GF-D8 (cell line): ENCODE results near the gene RAB33B.
"Not testable (repeated sequence)": the region's sequence is repeated elsewhere in the genome, so short reads cannot be mapped to it uniquely, and the experiment has no call there.

Experiments used
- DNase-seq: peaks from one replicate; lab custom pipeline; 2025; lab: John Stamatoyannopoulos, UW

The RAB33B gene

DNA sequence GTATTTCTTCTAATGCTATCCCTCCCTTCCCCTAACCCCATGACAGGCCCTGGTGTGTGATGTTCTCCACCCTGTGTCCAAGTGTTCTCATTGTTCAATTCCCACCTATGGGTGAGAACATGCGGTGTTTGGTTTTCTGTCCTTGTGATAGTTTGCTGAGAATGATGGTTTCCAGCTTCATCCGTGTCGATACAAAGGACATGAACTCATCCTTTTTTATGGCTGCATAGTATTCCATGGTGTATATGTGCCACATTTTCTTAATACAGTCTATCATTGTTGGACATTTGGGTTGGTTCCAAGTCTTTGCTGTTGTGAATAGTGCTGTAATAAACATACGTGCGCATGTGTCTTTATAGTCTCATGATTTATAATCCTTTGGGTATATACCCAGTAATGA is 10.6 kb downstream of the RAB33B start:
- not testable (repeated sequence) for DNase-seq

DNA sequence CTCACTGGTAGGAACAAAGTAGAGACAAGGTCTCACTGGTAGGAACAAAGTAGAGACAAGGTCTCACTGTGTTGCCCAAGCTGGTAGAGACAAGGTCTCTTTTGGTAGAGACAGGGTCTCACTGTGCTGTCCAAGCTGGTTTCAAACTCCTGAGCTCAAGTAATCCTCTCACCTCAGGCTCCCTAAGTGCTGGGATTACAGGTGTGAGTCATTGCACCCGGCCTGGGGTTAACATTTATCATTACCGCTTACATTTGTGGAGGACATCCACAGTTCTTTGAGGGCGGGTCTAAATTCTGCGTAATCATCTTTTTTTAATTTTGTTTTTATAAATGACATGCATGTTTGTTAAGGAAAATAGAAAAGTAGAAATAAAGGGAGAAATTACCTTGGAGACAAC is 12.0 kb downstream of the RAB33B start:
- DNase-seq: no peak

DNA sequence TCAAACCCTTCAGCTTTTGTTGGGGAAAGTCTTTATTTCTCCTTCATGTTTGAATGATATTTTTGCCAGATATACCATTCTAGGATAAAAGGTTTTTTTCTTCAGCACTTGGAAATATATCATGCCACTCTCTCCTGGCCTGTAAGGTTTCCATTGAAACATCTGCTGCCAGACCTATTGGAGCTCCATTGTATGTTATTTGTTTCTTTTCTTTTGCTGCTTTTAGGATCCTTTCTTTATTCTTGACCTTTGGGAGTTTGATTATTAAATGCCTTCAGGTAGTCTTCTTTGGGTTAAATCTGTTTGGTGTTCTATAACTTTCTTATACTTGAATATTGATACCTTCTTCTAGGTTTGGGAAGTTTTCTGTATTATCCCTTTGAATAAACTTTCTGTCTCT is 14.8 kb downstream of the RAB33B start:
- DNase-seq: not testable (repeated sequence)

DNA sequence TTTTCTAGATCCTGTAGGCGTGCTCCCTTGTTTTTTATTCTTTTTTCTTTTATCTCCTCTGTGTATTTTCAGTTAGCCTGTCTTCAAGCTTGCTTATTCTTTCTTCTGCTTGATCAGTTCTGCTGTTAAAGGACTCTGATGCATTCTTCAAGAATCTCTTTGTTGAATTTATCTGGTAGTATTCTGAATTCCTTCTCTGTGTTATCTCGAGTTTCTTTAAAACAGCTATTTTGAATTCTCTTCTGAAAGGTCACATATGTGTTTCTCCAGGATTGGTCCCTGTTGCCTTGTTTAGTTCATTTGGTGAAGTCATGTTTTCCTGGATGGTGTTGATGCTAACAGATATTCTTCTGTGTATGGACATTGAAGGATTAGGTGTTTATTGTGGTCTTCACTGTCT is 15.3 kb downstream of the RAB33B start:
- no peak for DNase-seq

DNA sequence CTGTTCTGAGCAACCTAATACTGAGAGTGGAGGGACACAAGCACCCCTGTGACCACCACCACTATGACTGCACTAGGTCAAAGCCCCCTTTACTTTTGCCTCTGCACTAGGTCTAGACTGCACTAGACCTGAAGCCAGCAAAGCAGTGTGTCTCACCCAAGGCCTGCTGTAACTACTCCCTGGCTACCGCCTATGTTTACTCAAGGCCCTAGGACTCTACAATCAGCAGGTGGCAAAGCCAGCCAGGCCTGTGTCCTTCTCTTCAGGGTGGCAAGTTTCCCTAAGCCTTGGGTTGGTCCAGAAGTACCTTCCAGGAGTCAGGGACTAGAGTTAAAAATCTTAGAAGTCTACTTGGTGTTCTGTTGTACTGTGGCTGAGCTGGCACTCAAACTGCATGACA is 15.9 kb downstream of the RAB33B start:
- DNase-seq: no peak

DNA sequence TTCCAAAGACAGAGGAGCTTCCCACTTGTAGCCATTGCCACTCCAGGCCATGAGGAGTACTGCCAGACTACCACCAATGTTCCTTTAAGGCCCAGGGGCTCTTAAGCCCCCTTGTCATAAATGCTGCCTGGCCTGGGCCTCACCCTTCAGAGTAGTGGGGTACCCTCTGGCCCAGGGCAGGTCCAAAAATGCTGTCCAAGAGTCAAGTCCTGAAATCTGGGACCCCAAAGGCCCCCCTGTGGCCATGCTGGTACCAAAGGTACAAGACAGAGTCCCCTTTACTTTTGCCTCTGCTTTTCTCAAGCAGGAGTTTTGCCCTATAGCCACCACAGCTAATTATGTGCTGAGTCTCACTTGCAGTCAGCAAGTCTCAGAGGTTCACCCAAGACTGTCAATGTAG is 16.4 kb downstream of the RAB33B start:
- no peak for DNase-seq

DNA sequence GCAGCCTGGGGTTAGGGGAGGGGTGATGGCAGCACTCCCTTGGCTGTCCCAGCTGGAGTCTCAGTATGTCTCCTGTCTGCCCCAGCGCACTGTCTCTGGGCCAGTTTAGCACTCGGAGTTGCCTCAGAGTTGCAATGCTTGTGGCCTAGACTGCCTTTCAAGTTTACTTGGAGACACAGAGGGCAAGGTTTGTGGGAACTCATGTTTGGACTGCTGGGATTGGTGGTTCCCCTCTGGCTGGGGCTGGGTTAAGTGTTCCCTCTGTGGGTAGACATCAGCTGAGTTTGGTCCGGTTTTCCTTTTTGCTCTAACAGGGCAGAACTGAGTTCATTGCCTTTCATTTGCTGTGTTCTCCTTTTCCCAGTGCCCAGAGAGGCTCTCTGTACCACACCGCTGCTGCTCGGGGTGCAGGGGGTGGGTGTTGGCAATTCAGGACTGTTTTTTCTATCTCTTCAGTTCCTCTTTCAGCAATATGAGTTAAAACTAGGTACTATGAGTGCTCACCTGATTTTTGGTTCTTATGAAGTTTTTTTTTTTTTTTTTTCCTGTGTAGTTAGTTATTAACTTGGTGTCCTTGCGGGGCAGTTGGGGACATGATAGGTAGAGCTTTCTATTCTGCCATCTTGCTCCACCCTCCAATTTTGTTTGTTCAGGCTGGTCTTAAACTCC is 17.2 kb downstream of the RAB33B start:
- no peak for DNase-seq

DNA sequence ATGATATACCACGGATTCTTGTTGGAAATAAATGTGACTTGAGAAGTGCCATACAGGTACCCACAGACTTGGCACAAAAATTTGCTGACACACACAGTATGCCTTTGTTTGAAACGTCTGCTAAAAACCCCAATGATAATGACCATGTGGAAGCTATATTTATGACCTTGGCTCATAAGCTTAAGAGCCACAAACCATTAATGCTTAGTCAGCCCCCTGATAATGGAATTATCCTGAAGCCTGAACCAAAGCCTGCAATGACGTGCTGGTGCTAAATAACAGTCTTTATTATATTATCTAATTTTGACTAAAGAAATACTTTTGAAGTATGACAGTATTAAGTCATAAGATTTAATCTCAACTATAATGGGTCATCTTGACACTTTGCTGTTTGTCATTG is 18.9 kb downstream of the RAB33B start:
- DNase-seq: no peak

DNA sequence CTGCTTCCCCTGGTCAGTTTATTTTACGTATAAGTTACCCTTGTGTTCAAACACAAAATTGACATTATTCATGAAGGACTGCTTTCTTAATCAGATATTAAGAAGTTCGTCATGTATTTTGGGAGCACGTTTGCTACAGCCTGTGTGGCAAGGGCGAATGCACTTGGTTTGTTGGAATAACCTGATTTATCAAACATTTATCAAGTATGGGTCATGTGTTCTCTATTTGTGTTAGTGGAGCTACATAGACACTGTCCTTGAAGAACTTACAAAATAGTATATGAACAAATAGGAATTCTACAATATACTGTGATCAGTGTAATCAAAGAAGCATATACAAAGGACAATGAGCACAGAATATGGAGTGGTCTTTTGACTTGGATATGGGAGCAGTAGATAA is 22.4 kb downstream of the RAB33B start:
- DNase-seq: no peak

DNA sequence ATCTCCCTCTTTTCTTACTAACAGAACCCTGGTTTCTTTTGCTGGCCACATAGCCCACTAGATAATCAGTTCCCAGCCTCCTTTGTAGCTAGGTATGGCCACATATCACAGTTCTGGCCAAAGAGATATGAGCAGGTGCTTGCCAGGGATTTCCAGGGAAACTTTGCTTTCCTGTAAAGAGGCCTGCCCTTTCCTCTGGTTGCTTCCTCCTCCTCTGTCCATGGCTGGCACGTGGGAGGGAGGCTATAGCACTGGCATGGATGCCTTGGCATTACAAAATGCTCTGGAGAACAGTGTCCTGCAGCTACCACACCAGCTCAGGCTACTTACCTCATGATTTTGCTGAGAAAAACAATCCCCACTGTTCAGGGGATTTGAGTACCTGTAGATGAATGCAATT is 27.5 kb downstream of the RAB33B start:
- DNase-seq: no peak

DNA sequence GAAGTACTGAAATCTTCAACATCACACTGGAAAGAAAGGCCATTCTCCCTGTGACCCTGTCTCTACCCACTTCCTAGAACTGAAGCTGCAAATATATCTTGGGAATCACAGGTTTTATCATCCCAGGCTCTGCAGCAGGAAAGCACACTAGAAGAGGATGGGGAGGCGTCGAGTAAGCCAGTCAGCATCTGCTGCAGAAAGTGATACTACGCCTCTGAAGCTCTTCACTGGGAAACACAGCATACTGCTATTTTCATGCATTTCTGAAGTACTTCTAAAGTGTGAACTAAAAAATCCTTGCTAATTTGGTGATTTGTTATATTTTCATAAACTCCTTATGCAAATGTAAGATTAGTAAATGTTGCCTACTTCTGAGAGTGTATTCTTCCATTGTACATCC is 29.1 kb downstream of the RAB33B start:
- DNase-seq: no peak

DNA sequence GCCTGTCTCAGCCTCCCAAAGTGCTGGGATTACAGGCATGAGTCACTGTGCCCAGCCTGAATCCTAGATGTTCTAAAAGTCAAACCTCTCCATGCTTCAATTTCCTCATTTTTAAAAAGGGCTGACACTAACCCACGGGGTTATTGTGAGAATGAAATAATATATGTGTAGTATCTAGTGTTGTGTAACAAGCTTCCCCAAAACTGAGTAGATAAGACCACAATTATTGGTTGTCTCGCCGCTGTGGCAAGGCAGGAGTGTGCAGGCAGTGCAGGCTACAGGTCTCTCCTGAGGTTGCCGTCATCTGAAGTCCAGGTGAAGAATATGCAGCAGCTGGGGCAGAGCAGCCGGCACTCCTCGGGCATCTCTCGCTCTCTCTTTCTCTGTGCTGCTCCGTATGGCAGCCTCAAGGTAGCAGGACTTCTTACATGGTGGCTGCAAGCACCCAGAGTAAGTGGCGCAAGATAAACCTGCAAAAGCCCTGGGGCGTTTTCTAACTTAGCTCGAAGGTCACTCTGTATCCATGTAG is 30.9 kb downstream of the RAB33B start:
- peak; percentile 33 for DNase-seq

DNA sequence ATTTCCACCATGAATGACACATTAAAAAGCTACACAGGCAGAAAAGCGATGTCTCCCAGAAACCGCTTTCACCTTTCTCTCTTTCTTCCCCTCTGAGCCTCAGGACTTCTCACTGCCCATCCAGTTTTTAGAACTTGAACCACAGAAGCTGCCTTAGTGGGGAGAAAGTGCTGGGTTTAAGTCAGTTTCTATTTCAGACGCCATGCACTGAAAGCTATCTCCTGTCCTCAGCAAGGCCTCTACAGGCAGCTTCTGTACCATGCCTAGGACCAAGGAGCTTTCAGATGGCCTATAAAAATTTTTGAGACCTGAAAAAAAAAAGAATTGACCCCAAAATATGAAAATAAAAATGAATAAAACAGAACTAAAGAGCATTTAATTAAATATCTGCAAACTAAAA is 34.5 kb downstream of the RAB33B start:
- DNase-seq: no peak

DNA sequence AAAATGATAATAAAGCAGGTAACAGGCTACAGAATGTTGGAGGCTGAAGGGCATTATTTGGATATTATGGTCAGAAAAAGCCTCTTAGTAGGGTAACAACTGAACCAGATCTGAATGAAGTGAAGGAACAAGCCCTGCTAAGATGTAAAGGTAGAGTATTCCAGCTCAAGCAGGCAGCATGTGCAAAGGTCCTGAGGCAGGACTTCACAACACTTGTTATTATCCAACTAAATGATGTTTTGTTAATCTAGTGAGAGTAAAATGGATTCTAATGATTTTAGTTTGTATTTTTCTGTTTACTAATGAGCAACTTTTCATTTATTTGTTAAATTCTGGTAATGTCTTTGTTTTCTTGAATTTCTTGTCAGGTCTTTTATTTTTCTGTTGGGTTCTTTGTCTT is 35.7 kb downstream of the RAB33B start:
- DNase-seq: no peak

DNA sequence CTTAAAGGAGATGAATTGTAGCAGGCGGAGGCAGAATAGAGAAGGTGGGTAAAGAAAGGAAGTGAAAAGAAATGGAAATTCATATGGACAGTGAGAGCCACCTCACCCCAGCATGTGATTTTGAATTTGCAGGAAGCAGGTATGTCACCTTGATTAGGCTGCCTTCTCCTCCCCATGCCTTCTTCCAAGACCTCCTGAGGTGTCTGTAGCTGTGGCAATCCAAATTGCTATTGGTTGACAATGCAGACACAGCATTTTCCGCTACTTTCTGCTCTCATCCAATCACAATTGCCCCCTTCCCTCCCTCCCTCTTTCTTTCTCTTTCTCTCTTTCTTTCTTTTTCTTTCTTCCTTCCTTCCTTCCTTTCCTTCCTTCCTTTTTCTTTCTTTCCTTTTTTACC is 38.5 kb downstream of the RAB33B start:
- no peak for DNase-seq

DNA sequence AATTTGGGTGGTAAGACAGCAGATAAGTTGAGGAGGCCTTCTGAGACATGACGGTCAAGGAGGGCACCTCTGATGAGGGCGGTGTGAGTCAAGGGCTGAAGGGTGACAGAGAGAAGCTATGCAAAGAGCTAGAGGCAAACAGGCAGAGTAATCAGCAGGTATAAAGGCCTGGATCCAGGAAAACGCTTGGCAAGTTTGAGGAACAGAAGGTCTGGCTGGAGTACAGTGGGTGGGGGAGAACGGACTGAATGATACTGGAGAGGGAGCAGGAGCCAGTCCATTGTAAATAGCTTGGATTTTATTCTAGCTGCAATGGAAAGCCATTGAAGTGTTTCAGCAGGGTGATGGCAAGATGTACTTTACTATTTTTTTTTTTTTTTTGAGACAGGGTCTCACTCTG is 39.3 kb downstream of the RAB33B start:
- no peak for DNase-seq

DNA sequence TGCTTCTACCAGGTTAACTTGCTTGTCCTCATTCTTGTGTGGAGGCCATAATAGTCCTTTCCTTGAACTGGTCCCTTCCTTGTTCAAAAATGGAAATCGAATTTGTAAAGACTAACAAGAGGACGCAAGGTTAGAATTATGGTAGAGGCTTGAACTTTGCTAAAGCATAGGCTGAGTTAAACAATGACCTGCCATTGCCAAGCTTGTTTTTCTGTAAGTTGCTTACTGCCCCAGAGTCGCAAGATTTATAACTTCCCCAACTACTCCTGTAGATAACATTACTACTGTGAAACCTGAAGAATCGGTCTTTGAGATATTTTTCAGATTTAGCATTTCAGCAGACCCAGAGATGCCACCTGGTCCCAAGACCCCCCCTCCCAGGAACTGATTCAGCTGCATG is 45.3 kb downstream of the RAB33B start:
- no peak for DNase-seq

DNA sequence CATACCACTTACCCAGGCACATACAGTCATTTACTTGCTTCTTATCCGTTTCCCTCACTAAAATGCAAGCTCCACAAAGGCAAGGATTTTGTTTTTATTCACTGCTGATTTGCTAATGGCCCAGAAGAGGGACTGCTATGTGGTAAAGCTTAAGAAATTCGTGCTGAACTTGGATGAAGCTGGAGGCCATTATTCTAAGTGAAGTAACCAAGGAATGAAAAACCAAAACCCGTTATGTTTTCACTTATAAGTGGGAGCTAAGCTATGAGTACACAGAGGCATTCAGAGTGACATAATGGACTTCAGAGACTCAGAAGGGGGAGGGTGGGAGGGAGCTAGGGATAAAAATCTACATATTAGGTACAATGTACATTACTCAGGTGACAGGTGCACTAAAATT is 47.2 kb downstream of the RAB33B start:
- DNase-seq: no peak

DNA sequence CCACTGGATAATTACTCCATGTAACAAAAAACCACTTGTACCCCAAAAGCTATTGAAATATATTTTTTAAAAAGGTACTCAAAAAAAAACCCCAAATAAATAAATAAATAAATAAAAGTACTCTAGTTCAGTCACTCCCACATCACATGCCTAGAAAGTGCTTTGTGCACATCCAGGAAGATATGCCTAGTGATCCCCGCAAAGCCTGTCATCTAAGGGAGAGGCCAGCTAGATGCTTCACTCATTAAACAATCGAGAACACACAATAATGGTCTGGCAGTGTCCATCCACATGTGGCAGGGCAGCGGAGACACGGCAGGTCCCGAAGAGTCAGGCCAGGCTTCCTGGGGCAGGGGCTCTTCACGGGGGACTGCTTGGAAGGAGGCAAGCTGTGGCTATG is 47.6 kb downstream of the RAB33B start:
- no peak for DNase-seq

DNA sequence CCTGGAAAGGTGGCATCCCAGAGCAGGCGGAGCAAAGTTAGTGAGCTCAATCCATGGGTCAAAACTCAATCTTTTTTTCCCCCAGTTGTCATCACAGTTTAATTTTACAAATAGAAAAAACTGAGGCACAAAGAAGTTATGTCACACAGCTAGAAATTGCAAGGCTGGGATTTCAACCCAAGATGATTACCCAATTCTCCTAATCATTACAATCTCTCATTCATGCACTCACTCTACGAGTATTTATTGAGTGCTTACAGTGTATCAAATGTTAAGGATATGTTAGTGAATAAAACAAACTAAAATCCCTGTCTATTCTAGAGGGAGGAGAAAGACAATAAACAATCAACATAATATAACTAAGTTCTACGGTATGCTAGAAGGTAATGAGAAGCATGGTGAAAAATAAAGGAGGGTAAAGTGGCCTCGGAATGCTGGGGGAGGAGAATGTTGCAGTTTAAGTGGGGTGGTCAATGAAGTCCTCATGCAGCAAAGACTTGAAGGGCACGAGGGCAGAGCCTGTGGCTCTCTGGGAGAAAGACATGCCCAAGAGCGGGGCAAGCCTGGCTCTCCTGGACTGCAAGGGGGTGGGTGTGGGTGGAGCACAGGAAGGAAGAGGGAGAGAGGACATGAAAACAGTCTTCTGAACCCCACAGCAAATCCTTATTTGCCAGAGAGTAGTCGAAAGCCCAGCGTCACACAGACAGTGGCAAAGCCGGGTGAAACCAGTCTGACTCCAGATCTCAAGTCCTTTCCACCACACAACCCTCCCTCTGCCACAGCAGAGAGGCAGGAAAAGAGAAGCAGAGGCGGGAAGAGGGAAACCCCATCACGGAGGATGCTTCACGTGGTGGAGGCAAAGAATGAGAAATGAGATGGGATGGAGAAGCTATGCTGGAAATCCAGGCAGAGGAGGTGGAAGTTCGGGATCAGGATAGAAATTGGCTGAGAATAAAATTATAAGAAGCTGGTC is 48.3 kb downstream of the RAB33B start:
- no peak for DNase-seq

DNA sequence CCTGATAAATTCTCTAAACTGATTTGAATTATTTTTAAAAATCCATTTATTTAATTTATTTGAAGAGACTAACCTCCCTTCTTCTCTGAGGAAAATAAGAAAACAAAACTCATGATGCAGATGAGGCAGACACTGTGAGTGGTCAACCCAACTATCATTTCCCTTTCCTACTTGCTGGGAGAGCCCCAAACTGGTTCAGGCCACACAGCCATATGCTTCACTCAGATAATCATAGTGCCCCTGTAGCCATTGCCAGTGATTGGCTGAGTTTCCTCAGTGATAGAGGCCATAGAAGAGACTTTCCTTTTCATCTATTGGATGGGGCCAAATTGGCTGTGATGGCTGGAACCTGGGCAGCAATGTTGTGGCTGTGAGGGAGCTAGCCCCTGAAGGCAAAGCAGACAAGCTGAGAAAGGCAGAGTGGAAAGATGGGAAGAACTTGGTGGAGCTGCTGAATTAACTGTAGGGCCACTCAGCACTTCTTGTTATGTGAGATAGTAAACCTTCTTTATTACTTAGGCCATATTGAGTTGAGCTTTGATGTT is 49.8 kb downstream of the RAB33B start:
- no peak for DNase-seq

DNA sequence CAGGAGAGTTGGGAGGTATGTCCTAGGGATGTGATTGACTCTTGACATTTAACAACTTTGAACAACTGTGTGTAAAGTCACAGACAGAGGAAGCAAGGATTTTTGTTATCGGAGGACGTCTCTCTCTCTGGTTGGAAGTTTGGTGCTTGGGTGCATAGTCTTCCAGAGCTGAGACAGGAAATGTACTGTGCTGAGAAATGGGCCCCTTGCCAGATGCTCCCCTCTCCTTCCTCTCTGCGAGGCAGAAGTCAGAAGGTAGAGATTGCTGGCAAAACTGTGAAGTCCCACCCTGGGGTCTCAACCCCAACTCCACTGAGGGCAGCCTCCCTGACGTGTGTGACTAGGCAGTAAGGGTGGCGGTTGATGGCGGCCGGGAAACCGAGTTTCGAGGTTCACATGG is 52.9 kb downstream of the RAB33B start:
- DNase-seq: no peak
